Uterus (tissue), 4 donors: ENCODE measurements around the gene NDUFA9. TPM values are rescaled to one million over a fixed set of nuclear protein-coding genes. Genes with fewer than 3 reads are reported as not detected.

Source experiments
- DNase-seq, 2 donors: peaks; one replicate each; pipeline ENCODE4 v3.0.0-alpha.2; 2019 to 2020
- H3K27ac ChIP-seq, 2 donors: fragments of 200-600 bp; sonication (generic); 1 replicate in 1 of 2; 2 replicates in 1 of 2; pipeline ENCODE4 v1.5.1; 2016 to 2018
- H3K27me3 ChIP-seq, 2 donors: fragments of 200-600 bp; sonication (generic); one replicate each; pipeline ENCODE4 v1.5.1; 2018 to 2019; ENCODE audit warnings: control low read depth in 1 of 2
- H3K36me3 ChIP-seq, 2 donors: fragments of 200-600 bp; sonication (generic); one replicate each; pipeline ENCODE4 v1.5.1; 2019; ENCODE audit warnings: control low read depth in 1 of 2
- H3K4me1 ChIP-seq, 2 donors: fragments of 200-600 bp; sonication (generic); one replicate each; pipeline ENCODE4 v1.5.1; 2018 to 2019; ENCODE audit warnings: control low read depth in 1 of 2
- H3K4me3 ChIP-seq, 2 donors: fragments of 200-600 bp; sonication (generic); 1 replicate in 1 of 2; 2 replicates in 1 of 2; pipeline ENCODE4 v1.5.1; 2018 to 2019; ENCODE audit warnings: mild to moderate bottlenecking in 1 of 2
- H3K9me3 ChIP-seq, 2 donors: fragments of 200-600 bp; sonication (generic); one replicate each; pipeline ENCODE4 v1.5.1; 2019; ENCODE audit warnings: control low read depth in 1 of 2
- POLR2A ChIP-seq, 2 donors: fragments of 450-650 bp; IDR thresholded peaks; one replicate each; pipeline ENCODE4 v1.6.1; 2016; ENCODE audit warnings: antibody characterized with exemption in 2 of 2, mild to moderate bottlenecking in 1 of 2, moderate library complexity in 1 of 2
- intact Hi-C: fragments of 100-400 bp; cut with DNase I; formaldehyde crosslinking; loops from one replicate; pipeline ENCODE4 v1.15.1; 2023; ENCODE audit warnings: low total_unique reads
- total RNA-seq, 4 donors: library from RNA; depleted of rRNA in 3 of 4; stranded (reverse); fragments of >200 nt in 3 of 4; gene quantifications; one replicate each; pipeline versions ENCODE4 v1.1.0 to v1.2.4, GENCODE V29; 2014 to 2023
- TF ChIP-seq, protein P1 (sequence below), 4 experiments: fragments of 200-600 bp in 2 of 4; fragments of 450-650 bp in 2 of 4; sonication (generic) in 2 of 4; IDR thresholded peaks; one replicate each; pipeline ENCODE4 v1.5.1; 2016 to 2019; ENCODE audit warnings: antibody characterized with exemption in 4 of 4, mild to moderate bottlenecking in 2 of 4, moderate library complexity in 1 of 4
- donor health status: DM: yes; HTN: yes; CAD: no.

NDUFA9 gene
- total RNA-seq, result 10 to 100 TPM; 24.3 to 74.4 (median 61.8) TPM

DNA sequence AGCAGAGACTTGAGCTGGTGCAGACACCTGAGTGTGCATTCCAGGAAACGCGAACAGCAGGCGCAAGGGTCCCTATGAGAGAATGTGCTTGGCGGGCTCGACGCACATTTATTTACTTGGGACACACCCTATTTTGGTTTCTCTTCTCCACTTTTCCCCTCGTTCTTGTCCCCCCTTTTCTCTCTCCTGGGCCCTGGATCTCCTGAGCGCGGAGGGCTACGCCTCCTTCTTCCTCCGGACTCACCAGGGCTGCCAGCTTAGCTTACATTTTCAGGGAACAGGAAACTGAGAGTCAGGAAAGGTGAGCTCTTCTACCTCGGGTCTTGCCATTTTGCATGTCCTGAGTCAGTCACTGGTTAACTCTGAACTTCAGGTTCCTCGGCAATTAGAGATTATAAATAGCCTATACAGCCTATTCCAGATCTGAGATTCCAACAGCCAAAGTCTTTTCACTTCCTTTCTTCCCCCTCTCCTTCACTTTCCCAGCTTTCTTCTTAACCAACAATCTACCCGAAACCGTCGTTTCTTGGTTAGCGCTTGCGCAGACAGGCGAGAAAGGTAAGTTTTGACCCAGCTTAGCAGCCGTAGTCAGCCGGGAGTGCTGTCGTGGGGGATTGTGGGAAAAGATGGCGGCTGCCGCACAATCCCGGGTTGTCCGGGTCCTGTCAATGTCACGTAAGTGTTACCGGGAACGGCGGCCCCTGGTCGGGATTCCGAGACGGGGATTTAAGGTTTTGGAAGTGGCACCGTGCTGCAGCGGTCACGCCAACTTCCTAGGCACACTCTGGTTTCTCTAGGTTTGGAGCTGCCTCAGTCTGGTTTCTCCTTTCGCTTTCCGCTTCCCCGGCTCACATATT lies at the start of gene NDUFA9, which contains the start of gene AKAP3:
TSS of gene NDUFA9 (plus strand) at position 614 of the 857 bp plus-strand sequence. CDS start at position 627, 13 bp downstream.
TSS of gene AKAP3 (minus strand) at position 551 of the 857 bp plus-strand sequence. CDS start 10,855 bp downstream, outside the sequence.
- intact Hi-C loops, result no loop called here
- Histone ChIP-seq H3K27me3 (no peaks in the 10 kb centered on the region), H3K9me3 (no peaks in the 10 kb centered on the region), H3K27ac (peak within 1 kb of the TSS; percentile 86 to 91), H3K4me1 (peaks cover 0 to 7% of the 10 kb centered on the region in 2 donors), H3K4me3 (peak within 1 kb of the TSS; percentile 64 to 68), H3K36me3 (no peaks in the 10 kb centered on the region)
- peak; percentile 76 to 80 for DNase-seq
- peak in 1 of 2 donors; percentile 26 for TF ChIP-seq POLR2A (IDR thresholded peaks at IDR 0.05)
- TF ChIP-seq, protein P1, sequence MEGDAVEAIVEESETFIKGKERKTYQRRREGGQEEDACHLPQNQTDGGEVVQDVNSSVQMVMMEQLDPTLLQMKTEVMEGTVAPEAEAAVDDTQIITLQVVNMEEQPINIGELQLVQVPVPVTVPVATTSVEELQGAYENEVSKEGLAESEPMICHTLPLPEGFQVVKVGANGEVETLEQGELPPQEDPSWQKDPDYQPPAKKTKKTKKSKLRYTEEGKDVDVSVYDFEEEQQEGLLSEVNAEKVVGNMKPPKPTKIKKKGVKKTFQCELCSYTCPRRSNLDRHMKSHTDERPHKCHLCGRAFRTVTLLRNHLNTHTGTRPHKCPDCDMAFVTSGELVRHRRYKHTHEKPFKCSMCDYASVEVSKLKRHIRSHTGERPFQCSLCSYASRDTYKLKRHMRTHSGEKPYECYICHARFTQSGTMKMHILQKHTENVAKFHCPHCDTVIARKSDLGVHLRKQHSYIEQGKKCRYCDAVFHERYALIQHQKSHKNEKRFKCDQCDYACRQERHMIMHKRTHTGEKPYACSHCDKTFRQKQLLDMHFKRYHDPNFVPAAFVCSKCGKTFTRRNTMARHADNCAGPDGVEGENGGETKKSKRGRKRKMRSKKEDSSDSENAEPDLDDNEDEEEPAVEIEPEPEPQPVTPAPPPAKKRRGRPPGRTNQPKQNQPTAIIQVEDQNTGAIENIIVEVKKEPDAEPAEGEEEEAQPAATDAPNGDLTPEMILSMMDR (IDR thresholded peaks at IDR 0.05), result peak in 1 of 4 experiments; percentile 13

DNA sequence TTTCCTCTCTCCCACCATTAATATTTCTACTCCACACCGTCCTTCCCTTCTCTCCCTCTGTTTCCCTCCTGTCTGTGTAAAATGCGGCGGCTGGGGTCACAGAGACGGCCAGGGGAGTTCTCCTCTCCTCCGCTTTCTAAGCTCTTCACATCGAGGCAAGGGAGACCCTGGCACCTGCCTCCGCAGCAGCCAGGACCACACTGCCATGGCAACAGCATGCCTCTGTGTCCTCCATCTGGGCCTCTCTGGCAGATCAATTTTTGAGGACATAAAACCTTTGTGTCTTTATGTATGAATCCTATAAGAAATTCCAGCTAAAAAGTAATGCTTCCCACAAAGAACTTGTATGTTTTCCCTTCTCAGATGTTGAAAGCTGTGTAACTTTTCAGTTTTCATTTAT lies 45.5 kb upstream of the NDUFA9 start:
- intact Hi-C loops, result no loop called here
- DNase-seq, result no peak
- TF ChIP-seq, protein P1 (IDR thresholded peaks at IDR 0.05), result no peak
- no peak for TF ChIP-seq POLR2A (IDR thresholded peaks at IDR 0.05)

DNA sequence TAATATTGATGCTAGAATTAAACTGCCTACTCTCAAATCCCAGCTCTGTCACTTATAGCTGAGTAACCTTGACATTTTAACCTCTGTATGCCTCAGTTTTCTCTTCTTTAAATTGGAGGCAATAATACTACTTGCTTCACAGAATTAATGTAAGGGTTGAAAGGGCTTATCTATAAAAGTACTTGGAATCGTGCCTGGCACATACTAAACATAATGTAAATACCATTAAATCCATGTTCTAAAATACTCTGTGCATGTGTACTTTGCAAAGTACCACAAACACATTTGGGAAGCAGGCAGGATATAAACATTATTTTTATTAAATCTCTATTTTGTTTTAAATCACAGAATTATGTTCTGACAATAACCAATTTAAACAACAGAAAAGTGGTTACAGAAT lies 45.0 kb upstream of the NDUFA9 start:
- Histone ChIP-seq H3K36me3 (no peaks in the 10 kb centered on the region), H3K4me1 (peaks cover 0 to 4% of the 10 kb centered on the region in 2 donors), H3K9me3 (no peaks in the 10 kb centered on the region), H3K4me3 (no peak overlapping the region), H3K27ac (no peak overlapping the region), H3K27me3 (no peaks in the 10 kb centered on the region)
- no peak for DNase-seq
- TF ChIP-seq, protein P1 (IDR thresholded peaks at IDR 0.05), result no peak
- no peak for TF ChIP-seq POLR2A (IDR thresholded peaks at IDR 0.05)
- intact Hi-C loops, result no loop called here

More for the DNA sequence above, 45.5 kb upstream of the NDUFA9 start:
- no peaks in the 10 kb centered on the region for H3K27me3 ChIP-seq
- H3K36me3 ChIP-seq, result no peaks in the 10 kb centered on the region
- no peak overlapping the region for H3K4me3 ChIP-seq
- no peaks in the 10 kb centered on the region for H3K9me3 ChIP-seq
- H3K27ac ChIP-seq, result no peak overlapping the region
- H3K4me1 ChIP-seq, result peaks cover 0 to 4% of the 10 kb centered on the region in 2 donors

DNA sequence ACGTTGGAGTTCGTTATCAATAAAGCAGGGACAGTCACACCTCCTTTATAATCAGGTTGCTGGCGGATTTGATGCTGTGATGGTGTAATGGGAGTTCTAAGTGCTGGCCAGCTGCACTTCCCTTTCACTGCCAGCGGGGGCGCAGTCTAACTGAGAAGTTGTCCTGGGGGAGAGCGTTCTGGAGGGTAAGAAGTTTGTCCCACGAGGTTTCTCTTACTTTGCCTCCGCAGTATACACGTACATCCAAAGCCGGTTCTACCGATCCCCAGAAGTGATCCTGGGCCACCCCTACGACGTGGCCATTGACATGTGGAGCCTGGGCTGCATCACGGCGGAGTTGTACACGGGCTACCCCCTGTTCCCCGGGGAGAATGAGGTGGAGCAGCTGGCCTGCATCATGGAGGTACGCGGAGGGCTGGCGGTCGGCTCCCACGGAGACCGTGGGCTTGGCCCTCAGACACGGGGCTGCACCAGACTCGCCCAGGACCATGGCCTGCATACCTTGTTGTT lies 44.2 kb upstream of the NDUFA9 start:
- Histone ChIP-seq H3K27ac (peak overlapping the region; percentile 77 to 82), H3K4me1 (peaks cover 0 to 4% of the 10 kb centered on the region in 2 donors), H3K4me3 (peak overlapping the region; percentile 69 to 77), H3K36me3 (no peaks in the 10 kb centered on the region), H3K27me3 (no peaks in the 10 kb centered on the region), H3K9me3 (no peaks in the 10 kb centered on the region)
- DNase-seq, result peak; percentile 77 to 79
- intact Hi-C loops, result no loop called here
- no peak for TF ChIP-seq POLR2A (IDR thresholded peaks at IDR 0.05)
- TF ChIP-seq, protein P1 (IDR thresholded peaks at IDR 0.05), result peak; percentile 88 to 98 (median 89)

DNA sequence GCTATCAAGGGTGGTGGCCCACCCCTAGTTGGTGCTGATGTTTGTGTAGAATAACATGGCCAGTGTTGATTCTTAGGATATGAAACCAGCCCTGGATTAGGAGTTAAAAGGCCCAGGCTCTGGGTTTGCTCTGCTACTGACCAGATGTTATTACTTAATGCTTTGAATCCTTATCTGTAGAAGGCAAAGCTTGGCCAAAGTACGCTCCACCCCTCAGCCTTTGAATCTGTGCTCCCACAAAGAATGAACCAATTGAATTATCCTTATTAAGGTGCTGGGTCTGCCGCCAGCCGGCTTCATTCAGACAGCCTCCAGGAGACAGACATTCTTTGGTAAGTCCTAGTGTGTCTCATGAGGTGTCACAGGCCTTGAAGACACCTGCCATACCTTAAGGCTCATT lies 41.9 kb upstream of the NDUFA9 start:
- Histone ChIP-seq H3K4me1 (peaks cover 0 to 4% of the 10 kb centered on the region in 2 donors), H3K27ac (no peak overlapping the region), H3K9me3 (no peaks in the 10 kb centered on the region), H3K4me3 (no peak overlapping the region), H3K27me3 (no peaks in the 10 kb centered on the region), H3K36me3 (no peaks in the 10 kb centered on the region)
- DNase-seq, result no peak
- intact Hi-C loops, result no loop called here
- TF ChIP-seq POLR2A (IDR thresholded peaks at IDR 0.05), result no peak
- TF ChIP-seq, protein P1 (IDR thresholded peaks at IDR 0.05), result no peak
